Retinal pigment epithelial cell (primary cell): ENCODE data around the gene TNRC18.

Experiments
- DNase-seq: peaks from one replicate; pipeline ENCODE4 v3.0.0-alpha.2; 2010; ENCODE audit warnings: low read depth
- H3K4me3 ChIP-seq: 2 replicates; pipeline ENCODE4 v1.5.1; 2011; ENCODE audit warnings: mild to moderate bottlenecking, low read length, control low read depth, moderate library complexity
- CTCF ChIP-seq: conservative IDR thresholded peaks from 2 replicates; pipeline ENCODE4 v1.5.1; 2011; ENCODE audit warnings: low read depth, low read length, control low read depth, inconsistent platforms

Gene TNRC18

DNA sequence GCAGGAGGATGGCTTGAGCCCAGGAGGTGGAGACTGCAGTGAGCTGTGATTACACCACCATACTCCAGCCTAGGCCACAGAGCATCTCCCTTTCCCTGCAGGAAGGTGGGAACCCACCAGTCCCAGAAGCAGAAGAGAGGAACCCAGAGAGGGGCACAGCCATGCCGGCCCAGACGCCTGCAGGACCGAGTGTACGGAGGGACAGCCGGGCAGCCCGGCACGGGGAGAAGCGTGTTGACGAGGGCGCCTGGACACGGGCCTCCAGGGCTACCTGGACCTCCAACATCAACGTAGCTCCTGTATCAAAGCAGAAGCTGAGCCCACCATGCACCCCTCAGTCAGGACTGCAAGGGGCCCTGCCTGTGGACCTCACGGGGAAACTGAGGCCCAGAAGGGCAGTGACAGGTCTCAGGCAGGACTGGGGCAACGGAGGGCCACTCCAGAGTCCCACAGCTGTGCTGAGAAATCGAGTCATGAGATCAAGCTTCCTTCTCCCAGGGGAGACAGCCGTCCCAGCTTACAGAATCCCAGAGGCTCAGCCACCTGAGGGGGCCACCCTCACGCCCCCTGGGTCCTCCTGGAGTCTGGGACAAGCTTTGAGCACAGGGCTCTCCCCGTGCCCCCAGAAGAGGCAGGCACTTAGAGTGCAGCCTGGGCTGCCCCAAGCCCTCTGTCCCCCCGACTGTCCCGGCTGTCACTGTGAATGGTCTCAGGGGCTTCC, 43.1 kb downstream of the TNRC18 start:
- no peak overlapping the region for H3K4me3 ChIP-seq
- DNase-seq: no peak
- no peak for TF ChIP-seq CTCF

DNA sequence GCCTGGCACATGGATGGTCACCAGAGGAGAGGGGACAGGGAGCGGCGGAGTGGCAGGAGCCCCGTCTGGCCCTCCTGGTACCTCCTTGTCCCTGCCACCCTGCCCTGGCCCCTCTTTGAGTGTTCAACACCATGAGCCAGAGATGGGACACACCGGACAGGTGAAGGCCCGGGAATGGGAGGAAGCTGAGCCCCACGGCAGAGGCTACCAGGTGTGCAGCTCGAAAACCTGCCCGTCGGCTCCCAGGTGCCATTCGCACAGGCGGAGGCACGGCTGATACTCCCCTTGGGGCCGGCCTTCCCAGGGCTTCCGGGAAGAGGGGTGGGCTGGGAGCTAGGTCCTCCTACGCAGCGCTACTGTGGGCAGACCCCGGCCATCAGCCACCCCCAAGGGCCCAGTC, 44.1 kb downstream of the TNRC18 start:
- no peak for TF ChIP-seq CTCF
- DNase-seq: no peak
- H3K4me3 ChIP-seq: no peak overlapping the region

GRCh38 chr7:5377816-5378215, 45.8 kb downstream of the TNRC18 start:
- no peak for DNase-seq
- no peak overlapping the region for H3K4me3 ChIP-seq
- no peak for TF ChIP-seq CTCF

DNA sequence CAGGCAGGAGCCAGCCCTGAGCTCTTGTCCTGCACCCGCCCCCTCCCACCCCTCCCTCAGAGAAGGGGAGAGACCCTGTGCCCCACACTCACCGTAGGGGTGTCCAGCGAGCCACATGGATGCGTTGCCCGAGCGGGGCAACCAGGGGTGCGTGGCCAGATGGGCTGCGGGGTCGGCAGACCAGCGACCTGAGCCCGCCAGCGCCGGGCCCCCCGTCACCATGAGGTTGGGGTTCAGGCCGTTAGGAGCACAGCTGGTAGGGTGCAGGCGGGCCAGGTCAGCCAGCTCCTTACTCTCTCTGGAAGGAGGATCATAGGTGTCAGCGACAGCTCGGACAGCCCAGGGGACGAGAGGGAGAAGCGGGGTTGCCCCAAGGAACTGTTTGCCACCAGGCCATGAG, 46.4 kb downstream of the TNRC18 start:
- no peak for DNase-seq
- TF ChIP-seq CTCF: no peak
- no peak overlapping the region for H3K4me3 ChIP-seq

DNA sequence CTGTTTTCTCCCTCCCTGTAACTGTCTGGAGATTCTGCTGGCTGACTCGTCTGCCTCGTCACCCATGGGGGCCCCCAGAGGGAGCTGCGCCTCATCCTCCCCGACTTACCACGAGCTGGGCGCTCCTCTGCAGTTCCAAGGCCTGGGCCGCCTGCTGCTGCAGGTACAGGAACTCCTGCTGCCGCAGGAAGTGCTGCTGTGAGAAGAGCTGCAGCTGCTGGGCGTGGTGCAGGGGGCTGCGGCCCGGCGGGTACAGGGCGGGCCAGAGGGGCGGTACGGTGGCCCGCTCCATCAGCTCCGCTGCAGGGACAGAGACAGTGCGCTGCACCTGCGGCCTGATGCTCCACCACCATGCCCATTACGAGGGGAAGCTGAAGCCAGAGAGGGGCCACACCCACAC, 47.7 kb downstream of the TNRC18 start:
- no peak overlapping the region for H3K4me3 ChIP-seq
- TF ChIP-seq CTCF: no peak
- DNase-seq: no peak

DNA sequence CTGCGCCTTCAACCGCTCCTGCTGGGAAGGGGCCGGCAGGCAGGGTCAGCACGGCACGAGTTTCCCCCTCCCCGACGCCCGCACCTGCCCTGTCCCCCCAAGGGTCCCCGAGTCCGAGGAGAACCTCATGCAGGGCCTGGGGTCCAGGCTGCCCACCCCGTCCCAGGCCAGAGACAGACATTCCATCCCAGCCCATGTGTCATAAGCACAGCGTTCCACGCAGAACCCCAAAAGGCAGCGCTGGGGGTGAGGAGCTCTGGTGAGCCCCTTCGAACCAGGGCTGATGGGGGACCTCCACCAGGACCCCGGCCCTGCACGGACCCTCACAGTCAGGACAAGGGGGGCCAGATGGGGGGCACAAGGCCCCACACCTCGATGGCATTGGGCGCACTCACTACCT, 49.2 kb downstream of the TNRC18 start:
- TF ChIP-seq CTCF: no peak
- DNase-seq: no peak
- no peak overlapping the region for H3K4me3 ChIP-seq

DNA sequence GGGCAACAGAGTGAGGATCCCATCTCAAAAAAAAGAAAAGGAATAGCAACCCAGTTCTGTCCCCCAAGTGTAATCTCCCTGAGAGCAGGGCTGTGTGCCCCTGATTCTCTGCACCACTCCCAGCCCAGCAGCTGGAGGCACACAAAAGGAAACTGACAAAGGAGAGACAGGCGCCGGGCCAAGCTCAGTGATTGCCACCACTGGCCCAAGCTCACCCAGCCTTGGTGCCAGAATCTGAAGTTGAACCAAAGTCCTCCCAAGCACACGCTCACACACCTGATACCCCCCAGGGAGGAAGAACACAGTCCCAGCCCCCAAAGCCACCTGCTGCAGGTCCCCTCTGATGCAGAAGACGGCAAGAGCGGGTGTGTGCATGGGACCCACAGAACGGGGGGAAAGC, 50.3 kb downstream of the TNRC18 start:
- TF ChIP-seq CTCF: no peak
- DNase-seq: no peak
- no peak overlapping the region for H3K4me3 ChIP-seq
